ENCODE results near the gene MAP3K3.

Gene MAP3K3

GRCh38 chr17:63621684-63622573 lies at the start of gene MAP3K3 (continued):
- TF ChIP-seq, protein P1, sequence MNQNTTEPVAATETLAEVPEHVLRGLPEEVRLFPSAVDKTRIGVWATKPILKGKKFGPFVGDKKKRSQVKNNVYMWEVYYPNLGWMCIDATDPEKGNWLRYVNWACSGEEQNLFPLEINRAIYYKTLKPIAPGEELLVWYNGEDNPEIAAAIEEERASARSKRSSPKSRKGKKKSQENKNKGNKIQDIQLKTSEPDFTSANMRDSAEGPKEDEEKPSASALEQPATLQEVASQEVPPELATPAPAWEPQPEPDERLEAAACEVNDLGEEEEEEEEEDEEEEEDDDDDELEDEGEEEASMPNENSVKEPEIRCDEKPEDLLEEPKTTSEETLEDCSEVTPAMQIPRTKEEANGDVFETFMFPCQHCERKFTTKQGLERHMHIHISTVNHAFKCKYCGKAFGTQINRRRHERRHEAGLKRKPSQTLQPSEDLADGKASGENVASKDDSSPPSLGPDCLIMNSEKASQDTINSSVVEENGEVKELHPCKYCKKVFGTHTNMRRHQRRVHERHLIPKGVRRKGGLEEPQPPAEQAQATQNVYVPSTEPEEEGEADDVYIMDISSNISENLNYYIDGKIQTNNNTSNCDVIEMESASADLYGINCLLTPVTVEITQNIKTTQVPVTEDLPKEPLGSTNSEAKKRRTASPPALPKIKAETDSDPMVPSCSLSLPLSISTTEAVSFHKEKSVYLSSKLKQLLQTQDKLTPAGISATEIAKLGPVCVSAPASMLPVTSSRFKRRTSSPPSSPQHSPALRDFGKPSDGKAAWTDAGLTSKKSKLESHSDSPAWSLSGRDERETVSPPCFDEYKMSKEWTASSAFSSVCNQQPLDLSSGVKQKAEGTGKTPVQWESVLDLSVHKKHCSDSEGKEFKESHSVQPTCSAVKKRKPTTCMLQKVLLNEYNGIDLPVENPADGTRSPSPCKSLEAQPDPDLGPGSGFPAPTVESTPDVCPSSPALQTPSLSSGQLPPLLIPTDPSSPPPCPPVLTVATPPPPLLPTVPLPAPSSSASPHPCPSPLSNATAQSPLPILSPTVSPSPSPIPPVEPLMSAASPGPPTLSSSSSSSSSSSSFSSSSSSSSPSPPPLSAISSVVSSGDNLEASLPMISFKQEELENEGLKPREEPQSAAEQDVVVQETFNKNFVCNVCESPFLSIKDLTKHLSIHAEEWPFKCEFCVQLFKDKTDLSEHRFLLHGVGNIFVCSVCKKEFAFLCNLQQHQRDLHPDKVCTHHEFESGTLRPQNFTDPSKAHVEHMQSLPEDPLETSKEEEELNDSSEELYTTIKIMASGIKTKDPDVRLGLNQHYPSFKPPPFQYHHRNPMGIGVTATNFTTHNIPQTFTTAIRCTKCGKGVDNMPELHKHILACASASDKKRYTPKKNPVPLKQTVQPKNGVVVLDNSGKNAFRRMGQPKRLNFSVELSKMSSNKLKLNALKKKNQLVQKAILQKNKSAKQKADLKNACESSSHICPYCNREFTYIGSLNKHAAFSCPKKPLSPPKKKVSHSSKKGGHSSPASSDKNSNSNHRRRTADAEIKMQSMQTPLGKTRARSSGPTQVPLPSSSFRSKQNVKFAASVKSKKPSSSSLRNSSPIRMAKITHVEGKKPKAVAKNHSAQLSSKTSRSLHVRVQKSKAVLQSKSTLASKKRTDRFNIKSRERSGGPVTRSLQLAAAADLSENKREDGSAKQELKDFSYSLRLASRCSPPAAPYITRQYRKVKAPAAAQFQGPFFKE (tag by site-specific recombination; IDR thresholded peaks at IDR 0.05; ENCODE audit: borderline replicate concordance): no peak
- TF ChIP-seq ZFP3 (tag by site-specific recombination; IDR thresholded peaks at IDR 0.05; ENCODE audit: low read depth) (no peak), ZNF664 (tag by site-specific recombination; IDR thresholded peaks at IDR 0.05) (no peak), SCRT1 (tag by site-specific recombination; IDR thresholded peaks at IDR 0.05; ENCODE audit: borderline replicate concordance) (no peak), ZBTB48 (tag by site-specific recombination; IDR thresholded peaks at IDR 0.05) (peak; percentile 93), ZBTB7A (tag by site-specific recombination; IDR thresholded peaks at IDR 0.05; ENCODE audit: low read depth) (peak; percentile 73), ZBTB17 (tag by site-specific recombination; IDR thresholded peaks at IDR 0.05) (peak; percentile 72), ZNF677 (tag by site-specific recombination; IDR thresholded peaks at IDR 0.05) (no peak), ZEB2 (tag by site-specific recombination; IDR thresholded peaks at IDR 0.05) (peak; percentile 94), ZNF501 (tag by site-specific recombination; IDR thresholded peaks at IDR 0.05) (peak; percentile 97), BCL11B (tag by site-specific recombination; IDR thresholded peaks at IDR 0.05; ENCODE audit: low read depth) (peak; percentile 65; the same call in 1 of the 2 replicates), ZNF623 (tag by site-specific recombination; IDR thresholded peaks at IDR 0.05) (peak; percentile 33; the same call in 1 of the 2 replicates), TCF7L2 (IDR thresholded peaks at IDR 0.05; ENCODE audit: borderline replicate concordance, low read depth, low read length) (no peak), ZNF48 (tag by site-specific recombination; IDR thresholded peaks at IDR 0.05) (no peak), ZNF701 (tag by site-specific recombination; IDR thresholded peaks at IDR 0.05) (0 out of 2 replicates have a peak, but pooled peaks have one; percentile 24), ZFHX2 (tag by site-specific recombination; conservative IDR thresholded peaks at IDR 0.05) (peak; percentile 86), ZSCAN30 (tag by site-specific recombination; IDR thresholded peaks at IDR 0.05) (peak; percentile 98), PATZ1 (tag by site-specific recombination; IDR thresholded peaks at IDR 0.05) (peak; percentile 99), EGR2 (tag by site-specific recombination; IDR thresholded peaks at IDR 0.05; ENCODE audit: low read depth) (peak; percentile 89), ZNF792 (tag by site-specific recombination; IDR thresholded peaks at IDR 0.05) (no peak), ZXDB (tag by site-specific recombination; IDR thresholded peaks at IDR 0.05) (peak; percentile 91)
- TF ChIP-seq, protein P2, sequence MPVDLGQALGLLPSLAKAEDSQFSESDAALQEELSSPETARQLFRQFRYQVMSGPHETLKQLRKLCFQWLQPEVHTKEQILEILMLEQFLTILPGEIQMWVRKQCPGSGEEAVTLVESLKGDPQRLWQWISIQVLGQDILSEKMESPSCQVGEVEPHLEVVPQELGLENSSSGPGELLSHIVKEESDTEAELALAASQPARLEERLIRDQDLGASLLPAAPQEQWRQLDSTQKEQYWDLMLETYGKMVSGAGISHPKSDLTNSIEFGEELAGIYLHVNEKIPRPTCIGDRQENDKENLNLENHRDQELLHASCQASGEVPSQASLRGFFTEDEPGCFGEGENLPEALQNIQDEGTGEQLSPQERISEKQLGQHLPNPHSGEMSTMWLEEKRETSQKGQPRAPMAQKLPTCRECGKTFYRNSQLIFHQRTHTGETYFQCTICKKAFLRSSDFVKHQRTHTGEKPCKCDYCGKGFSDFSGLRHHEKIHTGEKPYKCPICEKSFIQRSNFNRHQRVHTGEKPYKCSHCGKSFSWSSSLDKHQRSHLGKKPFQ (tag by site-specific recombination; IDR thresholded peaks at IDR 0.05): no peak
- TF ChIP-seq, protein P3, sequence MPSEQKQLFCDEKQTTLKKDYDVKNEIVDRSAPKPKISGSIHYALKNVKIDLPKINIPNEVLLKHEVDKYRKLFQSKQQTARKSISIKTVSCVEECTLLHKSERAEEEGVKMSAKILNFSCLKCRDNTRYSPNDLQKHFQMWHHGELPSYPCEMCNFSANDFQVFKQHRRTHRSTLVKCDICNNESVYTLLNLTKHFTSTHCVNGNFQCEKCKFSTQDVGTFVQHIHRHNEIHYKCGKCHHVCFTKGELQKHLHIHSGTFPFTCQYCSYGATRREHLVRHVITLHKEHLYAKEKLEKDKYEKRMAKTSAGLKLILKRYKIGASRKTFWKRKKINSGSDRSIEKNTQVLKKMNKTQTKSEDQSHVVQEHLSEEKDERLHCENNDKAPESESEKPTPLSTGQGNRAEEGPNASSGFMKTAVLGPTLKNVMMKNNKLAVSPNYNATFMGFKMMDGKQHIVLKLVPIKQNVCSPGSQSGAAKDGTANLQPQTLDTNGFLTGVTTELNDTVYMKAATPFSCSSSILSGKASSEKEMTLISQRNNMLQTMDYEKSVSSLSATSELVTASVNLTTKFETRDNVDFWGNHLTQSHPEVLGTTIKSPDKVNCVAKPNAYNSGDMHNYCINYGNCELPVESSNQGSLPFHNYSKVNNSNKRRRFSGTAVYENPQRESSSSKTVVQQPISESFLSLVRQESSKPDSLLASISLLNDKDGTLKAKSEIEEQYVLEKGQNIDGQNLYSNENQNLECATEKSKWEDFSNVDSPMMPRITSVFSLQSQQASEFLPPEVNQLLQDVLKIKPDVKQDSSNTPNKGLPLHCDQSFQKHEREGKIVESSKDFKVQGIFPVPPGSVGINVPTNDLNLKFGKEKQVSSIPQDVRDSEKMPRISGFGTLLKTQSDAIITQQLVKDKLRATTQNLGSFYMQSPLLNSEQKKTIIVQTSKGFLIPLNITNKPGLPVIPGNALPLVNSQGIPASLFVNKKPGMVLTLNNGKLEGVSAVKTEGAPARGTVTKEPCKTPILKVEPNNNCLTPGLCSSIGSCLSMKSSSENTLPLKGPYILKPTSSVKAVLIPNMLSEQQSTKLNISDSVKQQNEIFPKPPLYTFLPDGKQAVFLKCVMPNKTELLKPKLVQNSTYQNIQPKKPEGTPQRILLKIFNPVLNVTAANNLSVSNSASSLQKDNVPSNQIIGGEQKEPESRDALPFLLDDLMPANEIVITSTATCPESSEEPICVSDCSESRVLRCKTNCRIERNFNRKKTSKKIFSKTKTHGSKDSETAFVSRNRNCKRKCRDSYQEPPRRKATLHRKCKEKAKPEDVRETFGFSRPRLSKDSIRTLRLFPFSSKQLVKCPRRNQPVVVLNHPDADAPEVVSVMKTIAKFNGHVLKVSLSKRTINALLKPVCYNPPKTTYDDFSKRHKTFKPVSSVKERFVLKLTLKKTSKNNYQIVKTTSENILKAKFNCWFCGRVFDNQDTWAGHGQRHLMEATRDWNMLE (tag by site-specific recombination; conservative IDR thresholded peaks at IDR 0.05; ENCODE audit: low read depth): 0 out of 2 replicates have a peak, but pooled peaks have one; percentile 16
- TF ChIP-seq, protein P4, sequence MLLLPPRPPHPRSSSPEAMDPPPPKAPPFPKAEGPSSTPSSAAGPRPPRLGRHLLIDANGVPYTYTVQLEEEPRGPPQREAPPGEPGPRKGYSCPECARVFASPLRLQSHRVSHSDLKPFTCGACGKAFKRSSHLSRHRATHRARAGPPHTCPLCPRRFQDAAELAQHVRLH (tag by site-specific recombination; IDR thresholded peaks at IDR 0.05): peak; percentile 67; the same call in 1 of the 2 replicates

Measured in HEK293 (cell line).